GM18858 (cell line): ENCODE measurements around the gene OXSR1.

ENCODE experiments used
- ATAC-seq: cut with Tn5 transposase; IDR thresholded peaks from one replicate; pipeline ENCODE4 v1.9.1; 2021; ENCODE audit not compliant: unreplicated experiment

Gene OXSR1

DNA sequence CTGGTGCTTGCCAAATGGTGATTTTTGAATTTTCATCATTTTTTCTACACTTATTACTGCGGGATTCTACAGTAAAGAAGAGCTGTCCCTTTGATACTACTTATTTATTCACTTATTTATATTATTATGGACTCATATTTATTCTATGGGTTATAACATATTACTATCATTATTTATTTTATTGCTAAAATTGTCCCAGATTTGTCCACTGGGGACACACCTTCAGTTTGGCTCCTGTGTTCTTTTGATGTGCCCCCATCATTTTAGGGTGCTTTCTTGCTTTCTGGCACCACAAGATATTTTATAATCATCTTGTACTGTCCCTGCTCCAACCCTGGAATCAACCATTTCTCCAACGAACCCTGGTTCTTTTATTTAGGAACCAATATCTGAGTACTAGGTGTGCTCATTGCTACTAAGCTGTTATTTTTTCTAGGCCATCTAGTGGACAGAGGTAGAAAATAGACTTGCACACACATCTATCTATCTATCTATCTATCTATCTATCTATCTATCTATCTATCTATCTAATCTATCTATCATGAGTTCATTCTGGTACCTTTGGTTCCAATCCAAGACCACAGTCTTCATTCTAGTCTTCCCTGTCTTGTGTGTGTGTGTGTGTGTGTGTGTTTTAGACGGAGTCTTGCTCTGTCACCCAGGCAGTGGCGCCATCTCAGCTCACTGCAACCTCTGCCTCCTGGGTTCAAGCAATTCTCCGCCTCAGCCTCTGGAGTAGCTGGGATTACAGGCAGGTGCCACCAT, 132.8 kb downstream of the OXSR1 start:
- no peak for ATAC-seq
